GM21619 (cell line): Measurements from ENCODE around the gene ZNF583.

Experiments used
- ATAC-seq: cut with Tn5 transposase; IDR thresholded peaks from one replicate; pipeline ENCODE4 v1.9.1; 2021; ENCODE audit not compliant: unreplicated experiment

The ZNF583 gene

GRCh38 chr19:56441206-56441792 is 37.2 kb downstream of the ZNF583 start:
- no peak for ATAC-seq

GRCh38 chr19:56474308-56474707 is 70.2 kb downstream of the ZNF583 start:
- no peak for ATAC-seq

DNA sequence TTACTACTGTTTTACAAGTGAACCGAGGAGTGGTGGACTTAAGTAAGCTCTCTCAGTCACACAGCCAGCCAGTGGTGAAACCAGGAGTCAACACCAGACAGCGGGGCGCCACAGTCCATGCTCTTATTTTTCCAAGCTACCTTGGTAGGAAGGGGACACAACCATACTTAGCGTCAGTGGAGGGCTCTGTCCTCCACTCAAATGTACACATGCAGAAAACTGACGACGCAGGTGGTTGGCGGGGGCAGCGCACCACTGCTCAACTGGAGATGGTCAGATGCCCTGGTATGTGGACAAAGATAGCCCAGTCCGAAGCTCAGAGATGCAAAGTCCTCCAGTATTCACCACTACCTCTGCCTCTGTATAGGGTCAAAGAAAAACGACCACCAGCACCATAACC is 72.0 kb downstream of the ZNF583 start:
- no peak for ATAC-seq
